Colonic mucosa (tissue), 4 donors: Measurements from ENCODE around the gene FAM221B. TPM values are rescaled to one million over a fixed set of nuclear protein-coding genes. Genes with fewer than 3 reads are reported as not detected.

ENCODE experiments used
- DNase-seq: peaks from one replicate; pipeline ENCODE4 v3.0.0-alpha.2; 2020
- H3K27ac ChIP-seq: fragments of 200-600 bp; one replicate; pipeline ENCODE4 v1.8.0; 2021
- H3K27me3 ChIP-seq: fragments of 200-600 bp; one replicate; pipeline ENCODE4 v1.8.0; 2021
- H3K36me3 ChIP-seq: fragments of 200-600 bp; one replicate; pipeline ENCODE4 v1.8.0; 2021
- H3K4me1 ChIP-seq: fragments of 200-600 bp; one replicate; pipeline ENCODE4 v1.8.0; 2021; ENCODE audit warnings: mild to moderate bottlenecking
- H3K4me3 ChIP-seq: fragments of 200-600 bp; one replicate; pipeline ENCODE4 v1.8.0; 2021
- H3K9ac ChIP-seq, 2 donors: one replicate each; pipeline ENCODE4 v1.7.0; 2013; ENCODE audit warnings: control low read depth in 2 of 2, low read depth in 2 of 2, low read length in 2 of 2
- H3K9me3 ChIP-seq: fragments of 200-600 bp; one replicate; pipeline ENCODE4 v1.8.0; 2021
- CTCF ChIP-seq: fragments of 200-600 bp; IDR thresholded peaks from one replicate; pipeline ENCODE4 v1.8.0; 2022; ENCODE audit warnings: antibody characterized with exemption, mild to moderate bottlenecking
- intact Hi-C: fragments of 100-400 bp; cut with DNase I; formaldehyde crosslinking; loops from one replicate; pipeline ENCODE4 v1.14.1; 2022
- total RNA-seq, 2 donors: library from RNA; stranded (reverse); fragmentation: NEBNext Ultra II Directional in 1 of 2; extraction: Animal tissue kit (Norgen Biotek cat#: 25700) in 1 of 2; gene quantifications; one replicate each; pipeline ENCODE4 v1.2.1, GENCODE V29; 2021
- donor health status: healthy.
- donor health status: DM: no; HTN: no; CAD: no.
- donor health status: DM: no; HTN: no; CAD: no.

FAM221B gene
- total RNA-seq, 2 donors from 2014 or later, result 0.05 TPM; not detected in 1

DNA sequence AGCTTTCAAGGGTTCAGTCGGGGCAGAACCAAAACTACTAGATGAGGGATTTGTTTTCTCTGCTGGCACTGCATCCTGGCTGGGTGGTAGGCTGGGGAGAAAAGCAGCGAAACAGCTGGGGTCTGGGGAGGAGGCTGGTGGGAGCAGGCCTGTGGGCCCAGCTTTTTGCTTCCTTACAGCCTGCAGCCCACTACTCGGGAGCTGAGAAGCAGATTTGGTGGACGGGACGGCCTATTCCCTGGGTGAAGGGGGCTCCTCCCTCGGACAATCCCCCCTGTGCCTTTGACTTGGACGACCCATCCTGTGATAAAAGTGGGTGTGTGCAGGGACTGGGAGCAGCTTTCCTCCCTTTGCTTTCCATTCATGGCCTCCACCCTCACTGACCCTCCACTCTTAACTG lies 28.0 kb downstream of the FAM221B start:
- Histone ChIP-seq H3K9ac (no peak overlapping the region), H3K4me3 (no peak overlapping the region), H3K9me3 (no peaks in the 10 kb centered on the region), H3K27me3 (no peaks in the 10 kb centered on the region), H3K36me3 (peaks cover 2% of the 10 kb centered on the region), H3K4me1 (no peaks in the 10 kb centered on the region), H3K27ac (no peak overlapping the region)
- TF ChIP-seq CTCF, result no peak
- DNase-seq, result no peak
- intact Hi-C loops, result no loop called here

GRCh38 chr9:35798658-35799374 lies 29.7 kb downstream of the FAM221B start:
- TF ChIP-seq CTCF, result no peak
- no peak for DNase-seq
- no peaks in the 10 kb centered on the region for H3K36me3 ChIP-seq
- intact Hi-C loops, result no loop called here
- no peaks in the 10 kb centered on the region for H3K4me1 ChIP-seq
- H3K27me3 ChIP-seq, result no peaks in the 10 kb centered on the region
- no peak overlapping the region for H3K9ac ChIP-seq
- H3K9me3 ChIP-seq, result no peaks in the 10 kb centered on the region
- no peak overlapping the region for H3K4me3 ChIP-seq
- no peak overlapping the region for H3K27ac ChIP-seq

- no peak overlapping the region for H3K27ac ChIP-seq
- no peak overlapping the region for H3K4me3 ChIP-seq
- H3K9me3 ChIP-seq, result no peaks in the 10 kb centered on the region
- no peaks in the 10 kb centered on the region for H3K4me1 ChIP-seq
- no peak for TF ChIP-seq CTCF
- H3K36me3 ChIP-seq, result no peaks in the 10 kb centered on the region
- H3K9ac ChIP-seq, result no peak overlapping the region
- H3K27me3 ChIP-seq, result no peaks in the 10 kb centered on the region
- intact Hi-C loops, result no loop called here
- no peak for DNase-seq
These were observed 31.0 kb downstream of the FAM221B start for GRCh38 chr9:35797311-35798109.

- Histone ChIP-seq H3K27me3 (no peaks in the 10 kb centered on the region), H3K4me3 (no peak overlapping the region), H3K4me1 (no peaks in the 10 kb centered on the region), H3K36me3 (no peaks in the 10 kb centered on the region), H3K9ac (no peak overlapping the region), H3K27ac (no peak overlapping the region), H3K9me3 (no peaks in the 10 kb centered on the region)
- intact Hi-C loops, result no loop called here
- TF ChIP-seq CTCF, result no peak
- DNase-seq, result no peak
These were observed 32.8 kb downstream of the FAM221B start for GRCh38 chr9:35795695-35796094.

GRCh38 chr9:35793461-35793860 lies 35.1 kb downstream of the FAM221B start:
- H3K4me3 ChIP-seq, result no peak overlapping the region
- intact Hi-C loops, result loop anchor here (5.0 kb wide), 2 partner anchors 84 to 99 kb away; no protein-coding TSS in a partner anchor
- no peak for DNase-seq

More at GRCh38 chr9:35793461-35793860, 35.1 kb downstream of the FAM221B start:
- Histone ChIP-seq H3K4me1 (no peaks in the 10 kb centered on the region), H3K27ac (no peak overlapping the region), H3K9me3 (no peaks in the 10 kb centered on the region), H3K27me3 (no peaks in the 10 kb centered on the region), H3K36me3 (no peaks in the 10 kb centered on the region), H3K9ac (peak overlapping the region in 1 of 2 donors; percentile 14)
- TF ChIP-seq CTCF, result no peak
